Natural killer cell (primary cell): ENCODE results near the gene S1PR4. TPM values are rescaled to one million over a fixed set of nuclear protein-coding genes. Genes with fewer than 3 reads are reported as not detected.
A peak's percentile ranks its signal among the peaks of the same experiment; 100 is the strongest.
"Not testable (repeated sequence)": the region's sequence is repeated elsewhere in the genome, so short reads cannot be mapped to it uniquely, and the experiment has no call there.

Source experiments
- ATAC-seq, 3 donors: fragments of 150-1000 bp in 2 of 3; fragments of 200-7000 bp in 1 of 3; cut with Tn5 transposase; 1 replicate in 1 of 3; 2 replicates in 2 of 3; pipeline ENCODE4 v1.10.0; 2021; ENCODE audit warnings: mild to moderate bottlenecking in 2 of 3, moderate library complexity in 2 of 3
- DNase-seq, 2 donors: peaks; one replicate each; pipeline versions ENCODE4 v3.0.0 to v3.0.0-alpha.2; 2013 to 2021; ENCODE audit warnings: mixed read lengths in 1 of 2
- H3K27ac ChIP-seq: one replicate; pipeline ENCODE4 v1.5.1; 2013; ENCODE audit warnings: mild to moderate bottlenecking, low read length
- H3K27me3 ChIP-seq: one replicate; pipeline ENCODE4 v1.6.1; 2013; ENCODE audit warnings: low read length; ENCODE audit not compliant: control insufficient read depth, insufficient read depth
- H3K36me3 ChIP-seq: one replicate; pipeline ENCODE4 v1.6.1; 2013; ENCODE audit warnings: low read length; ENCODE audit not compliant: control insufficient read depth, insufficient read depth
- H3K4me1 ChIP-seq: one replicate; pipeline ENCODE4 v1.6.1; 2013; ENCODE audit warnings: low read length; ENCODE audit not compliant: control insufficient read depth, insufficient read depth
- H3K4me3 ChIP-seq: one replicate; pipeline ENCODE4 v1.5.1; 2013; ENCODE audit warnings: low read length
- H3K9me3 ChIP-seq: one replicate; pipeline ENCODE4 v1.6.1; 2013; ENCODE audit warnings: low read length; ENCODE audit not compliant: control insufficient read depth, insufficient read depth
- H3K27ac Mint-ChIP-seq, 2 donors: one replicate each; pipeline ENCODE4 v1.8.0; 2022; ENCODE audit warnings: mild to moderate bottlenecking in 2 of 2, mixed read lengths in 2 of 2, moderate library complexity in 1 of 2
- H3K27me3 Mint-ChIP-seq, 2 donors: one replicate each; pipeline ENCODE4 v1.8.0; 2022; ENCODE audit warnings: low read depth in 2 of 2, mixed read lengths in 2 of 2
- H3K36me3 Mint-ChIP-seq: one replicate; pipeline ENCODE4 v1.8.0; 2022; ENCODE audit warnings: mixed read lengths
- H3K4me1 Mint-ChIP-seq, 2 donors: one replicate each; pipeline ENCODE4 v1.8.0; 2022; ENCODE audit warnings: mixed read lengths in 2 of 2
- H3K4me3 Mint-ChIP-seq: one replicate; pipeline ENCODE4 v1.8.0; 2022; ENCODE audit warnings: mild to moderate bottlenecking, moderate library complexity, mixed read lengths
- H3K9me3 Mint-ChIP-seq, 2 donors: one replicate each; pipeline ENCODE4 v1.8.0; 2022; ENCODE audit warnings: mixed read lengths in 2 of 2
- CTCF ChIP-seq: fragments of 200-600 bp; IDR thresholded peaks from one replicate; pipeline ENCODE4 v1.8.0; 2022; ENCODE audit warnings: antibody characterized with exemption
- WGBS: methylation state at CpG from one replicate; pipeline ENCODE4 v1.1.7; 2013; ENCODE audit warnings: missing lambda C conversion rate; ENCODE audit not compliant: insufficient coverage; 5-methylcytosine and 5-hydroxymethylcytosine counted together
- intact Hi-C: fragments of 100-400 bp; cut with micrococcal nuclease; formaldehyde crosslinking; loops from one replicate; pipeline ENCODE4 v1.14.2; 2022
- total RNA-seq, 4 donors: library from RNA; stranded (reverse); fragments of 120-200 nt in 1 of 4; gene quantifications; one replicate each; pipeline versions ENCODE4 v1.2.3 to v1.2.4, GENCODE V29; 2013 to 2022

Gene S1PR4
- total RNA-seq, 3 donors from 2014 or later (not counting 1 experiment from before 2014, with no cell fraction given): 37.1 to 60.4 (median 51.7) TPM

GRCh38 chr19:3163943-3164342 lies 14.6 kb upstream of the S1PR4 start:
- Mint-ChIP-seq H3K27ac (no peak overlapping the region), H3K9me3 (peaks cover 0 to 2% of the 10 kb centered on the region in 2 donors), H3K36me3 (no peaks in the 10 kb centered on the region), H3K4me1 (peaks cover 5 to 12% of the 10 kb centered on the region in 2 donors), H3K4me3 (no peak overlapping the region), H3K27me3 (no peaks in the 10 kb centered on the region)
- H3K27ac ChIP-seq: no peak overlapping the region
- peaks cover 29% of the 10 kb centered on the region for H3K4me1 ChIP-seq
- no peaks in the 10 kb centered on the region for H3K36me3 ChIP-seq
- 78% methylated on average over 7 of the region's 7 CpGs for WGBS
- no peaks in the 10 kb centered on the region for H3K9me3 ChIP-seq
- H3K27me3 ChIP-seq: no peaks in the 10 kb centered on the region
- intact Hi-C loops: loop anchor here (1.0 to 5.0 kb wide), 3 partner anchors 35 to 202 kb away; no protein-coding TSS in a partner anchor
- no peak for DNase-seq
- H3K4me3 ChIP-seq: no peak overlapping the region
- ATAC-seq: no peak
- no peak for TF ChIP-seq CTCF

- 89% methylated on average over 13 of the region's 13 CpGs for WGBS
- no peak overlapping the region for H3K27ac ChIP-seq
- Mint-ChIP-seq H3K4me3 (no peak overlapping the region), H3K36me3 (no peaks in the 10 kb centered on the region), H3K27ac (no peak overlapping the region), H3K27me3 (no peaks in the 10 kb centered on the region), H3K9me3 (no peaks in the 10 kb centered on the region), H3K4me1 (peaks cover 5 to 16% of the 10 kb centered on the region in 2 donors)
- ATAC-seq (no peak), DNase-seq (no peak)
- no peaks in the 10 kb centered on the region for H3K27me3 ChIP-seq
- H3K9me3 ChIP-seq: peaks cover 3% of the 10 kb centered on the region
- peaks cover 42% of the 10 kb centered on the region for H3K4me1 ChIP-seq
- intact Hi-C loops: no loop called here
- no peaks in the 10 kb centered on the region for H3K36me3 ChIP-seq
- H3K4me3 ChIP-seq: no peak overlapping the region
- no peak for TF ChIP-seq CTCF
Observed at GRCh38 chr19:3167533-3168272, 10.9 kb upstream of the S1PR4 start.

GRCh38 chr19:3171894-3172672 lies 6.5 kb upstream of the S1PR4 start:
- no peaks in the 10 kb centered on the region for H3K36me3 Mint-ChIP-seq
- H3K9me3 Mint-ChIP-seq: no peaks in the 10 kb centered on the region
- WGBS: 77% methylated on average over 15 of the region's 15 CpGs
- H3K4me3 ChIP-seq: no peak overlapping the region
- H3K4me3 Mint-ChIP-seq: no peak overlapping the region
- peaks cover 30% of the 10 kb centered on the region for H3K4me1 ChIP-seq
- H3K9me3 ChIP-seq: peaks cover 3% of the 10 kb centered on the region
- no peaks in the 10 kb centered on the region for H3K27me3 Mint-ChIP-seq
- ATAC-seq (no peak), DNase-seq (no peak)
- H3K4me1 Mint-ChIP-seq: peaks cover 8 to 20% of the 10 kb centered on the region in 2 donors
- no peaks in the 10 kb centered on the region for H3K36me3 ChIP-seq
- TF ChIP-seq CTCF: no peak
- H3K27ac ChIP-seq: peak overlapping the region; percentile 65
- peak overlapping the region in 1 of 2 donors; percentile 68 for H3K27ac Mint-ChIP-seq
- intact Hi-C loops: no loop called here
- no peaks in the 10 kb centered on the region for H3K27me3 ChIP-seq

- ATAC-seq, intact Hi-C loops, H3K4me3 Mint-ChIP-seq, H3K4me3 ChIP-seq, H3K27ac Mint-ChIP-seq, DNase-seq, H3K36me3 Mint-ChIP-seq, H3K36me3 ChIP-seq, H3K27me3 ChIP-seq, H3K9me3 Mint-ChIP-seq, H3K27me3 Mint-ChIP-seq, H3K9me3 ChIP-seq: not testable (repeated sequence)
- Histone ChIP-seq H3K27ac (peak overlapping the region; percentile 65), H3K4me1 (peaks cover 35% of the 10 kb centered on the region)
- 66% methylated on average over 6 of the region's 6 CpGs for WGBS
- H3K4me1 Mint-ChIP-seq: peaks cover 8 to 23% of the 10 kb centered on the region in 2 donors
Observed at GRCh38 chr19:3172673-3173000, 5.9 kb upstream of the S1PR4 start.
